C4-2B (cell line): ENCODE data around the gene GSAP.

Source experiments
- CTCF ChIP-seq: fragments of 450-650 bp; conservative IDR thresholded peaks from 2 replicates; pipeline ENCODE4 v1.5.1; 2017; ENCODE audit warnings: mild to moderate bottlenecking
- ZFX ChIP-seq: fragments of 450-650 bp; IDR thresholded peaks from 2 replicates; pipeline ENCODE4 v1.6.1; 2017

GRCh38 chr7:77393261-77393660 is 22.9 kb downstream of the GSAP start:
- TF ChIP-seq CTCF (no peak), ZFX (no peak)
